ENCODE results near the gene PIP5K1B. TPM values are rescaled to one million over a fixed set of nuclear protein-coding genes. Genes with fewer than 3 reads are reported as not detected.

PIP5K1B gene
- total and polyA plus RNA-seq, 2 of the 13 experiments (the other 11 are each of a cell fraction or from before 2014, with no cell fraction given), result 15.8 to 17.5 TPM

GRCh38 chr9:68726489-68726888 lies 21.4 kb downstream of the PIP5K1B start:
- ATAC-seq (no peak), DNase-seq (ENCODE audit: low spot score) (no peak), FAIRE-seq (no peak)
- 96% methylated on average over 5 of the region's 5 CpGs for WGBS (ENCODE audit: low lambda C conversion rate)
- peaks cover 70% of the 10 kb centered on the region for H3K79me2 ChIP-seq (ENCODE audit: insufficient read depth, low read length)
- H3K4me3 ChIP-seq (replicated peaks in 1 of 3; ENCODE audit: insufficient read depth in 1 of 3, low read depth in 2 of 3, low read length in 3 of 3), result no peak overlapping the region
- TF ChIP-seq KDM1A (CRISPR knock-in tag; IDR thresholded peaks at IDR 0.05) (no peak), MEIS1 (CRISPR knock-in tag; IDR thresholded peaks at IDR 0.05; ENCODE audit: borderline replicate concordance) (no peak), MXD1 (CRISPR knock-in tag; IDR thresholded peaks at IDR 0.05) (no peak), ZNF549 (CRISPR knock-in tag; IDR thresholded peaks at IDR 0.05) (no peak), RBFOX2 (IDR thresholded peaks at IDR 0.05; ENCODE audit: low read depth, low read length) (no peak), ZNF512B (CRISPR knock-in tag; IDR thresholded peaks at IDR 0.05; ENCODE audit: borderline replicate concordance) (no peak), BHLHE40 (IDR thresholded peaks at IDR 0.05; ENCODE audit: low read length) (no peak), SP140L (CRISPR knock-in tag; IDR thresholded peaks at IDR 0.05; ENCODE audit: borderline replicate concordance) (no peak), GATA4 (IDR thresholded peaks at IDR 0.05; ENCODE audit: borderline replicate concordance, low read depth) (no peak), PTBP1 (IDR thresholded peaks at IDR 0.05; ENCODE audit: low read depth, low read length, poor library complexity, severe bottlenecking) (no peak), CENPX (CRISPR knock-in tag; IDR thresholded peaks at IDR 0.05) (no peak), ZUFSP (CRISPR knock-in tag; IDR thresholded peaks at IDR 0.05; ENCODE audit: borderline replicate concordance) (no peak), CEBPZ (IDR thresholded peaks at IDR 0.05; ENCODE audit: low read length) (no peak)
- no peaks in the 10 kb centered on the region; a peak in 1 of 5 replicates for H3K36me3 ChIP-seq (replicated peaks in 1 of 2; ENCODE audit: control insufficient read depth in 1 of 2, insufficient read depth in 2 of 2, low read length in 2 of 2)
- in situ Hi-C loops (cut with HindIII; ENCODE audit: extremely low pct_ligation_motif_present, low pct_unique_long_range_greater_than_20kb), result no loop called here
- intact Hi-C loops (cut with micrococcal nuclease; ENCODE audit: unreplicated experiment), result no loop called here
- POLR2A ChIA-PET, result interaction anchor here (1.2 kb wide), 1 partner anchor 22 kb away, joined by 3 read pairs; no protein-coding TSS in a partner anchor
- H3K4me2 ChIP-seq (ENCODE audit: low read depth, low read length), result no peak overlapping the region
- H3K9me3 ChIP-seq (ENCODE audit: low read length), result no peaks in the 10 kb centered on the region
- CTCF ChIA-PET (ENCODE audit: low intra/inter-chr PET ratio, low total read pairs), result no interaction called here
- no TSS peak for BruUV-seq (replicated peaks)
- H3K9ac ChIP-seq (ENCODE audit: insufficient read depth, low read depth, low read length), result no peak overlapping the region
- H2AFZ ChIP-seq (ENCODE audit: low read length), result no peak overlapping the region
- no peak overlapping the region for H3K27ac ChIP-seq (ENCODE audit: extremely low read length, insufficient read depth, low read length)
- no peaks in the 10 kb centered on the region for H3K27me3 ChIP-seq (ENCODE audit: control insufficient read depth in 1 of 2, insufficient read depth in 2 of 2, low read length in 2 of 2)
- H4K20me1 ChIP-seq (ENCODE audit: insufficient read depth, low read length), result no peaks in the 10 kb centered on the region
- H3K4me1 ChIP-seq (ENCODE audit: insufficient read depth, low read length), result peaks cover 53% of the 10 kb centered on the region
